ENCODE results near the gene SENP3.

Gene SENP3

GRCh38 chr17:7575959-7576358 lies 14.2 kb downstream of the SENP3 start:
- DNase-seq (ENCODE audit: low read depth in 4 of 4, low spot score in 1 of 4) = no peak

- no peak for DNase-seq (ENCODE audit: low read depth in 4 of 4, low spot score in 1 of 4)
Observed at GRCh38 chr17:7576432-7576937, 14.8 kb downstream of the SENP3 start.

GRCh38 chr17:7577327-7578199 lies 15.8 kb downstream of the SENP3 start:
- DNase-seq (ENCODE audit: low read depth in 4 of 4, low spot score in 1 of 4) = no peak

- peak in 2 of 4 experiments; percentile 58 to 70 for DNase-seq (ENCODE audit: low read depth in 4 of 4, low spot score in 1 of 4)
Observed at GRCh38 chr17:7579001-7579833, 17.5 kb downstream of the SENP3 start, which contains the start of gene CD68. CD68 (plus strand) TSS chr17:7579638; CDS start chr17:7579678, 40 bp downstream.

- DNase-seq (ENCODE audit: low read depth in 4 of 4, low spot score in 1 of 4) = no peak
Observed at GRCh38 chr17:7579834-7580603, 18.3 kb downstream of the SENP3 start.

GRCh38 chr17:7580604-7581575 lies 19.2 kb downstream of the SENP3 start:
- DNase-seq (ENCODE audit: low read depth in 4 of 4, low spot score in 1 of 4) = no peak

GRCh38 chr17:7582396-7583252 lies 20.9 kb downstream of the SENP3 start:
- DNase-seq (ENCODE audit: low read depth in 4 of 4, low spot score in 1 of 4) = no peak

GRCh38 chr17:7583253-7584109 lies 21.8 kb downstream of the SENP3 start, which contains the start of gene MPDU1:
MPDU1 (plus strand) TSS chr17:7583852; CDS start chr17:7583863, 11 bp downstream.
- peak; percentile 89 to 94 (median 90) for DNase-seq (ENCODE audit: low read depth in 4 of 4, low spot score in 1 of 4)

GRCh38 chr17:7586673-7587419 lies 25.1 kb downstream of the SENP3 start:
- no peak for DNase-seq (ENCODE audit: low read depth in 4 of 4, low spot score in 1 of 4)

- DNase-seq (ENCODE audit: low read depth in 4 of 4, low spot score in 1 of 4) = no peak
Observed at GRCh38 chr17:7587420-7588151, 25.9 kb downstream of the SENP3 start.

- no peak for DNase-seq (ENCODE audit: low read depth in 4 of 4, low spot score in 1 of 4)
Observed at GRCh38 chr17:7588553-7589203, 27.0 kb downstream of the SENP3 start.

- DNase-seq (ENCODE audit: low read depth in 4 of 4, low spot score in 1 of 4) = peak in 2 of 4 experiments; percentile 45 to 49
Observed at GRCh38 chr17:7589204-7589868, 27.6 kb downstream of the SENP3 start.

- DNase-seq (ENCODE audit: low read depth in 4 of 4, low spot score in 1 of 4) = no peak
Observed at GRCh38 chr17:7589891-7590691, 28.4 kb downstream of the SENP3 start, which contains the start of gene SOX15. SOX15 (minus strand) TSS chr17:7590094; CDS start chr17:7589676, 418 bp downstream.

GRCh38 chr17:7590743-7591142 lies 29.0 kb downstream of the SENP3 start:
- DNase-seq (ENCODE audit: low read depth in 4 of 4, low spot score in 1 of 4) = no peak
